PC-3 (cell line): ENCODE data around the gene GNG4. TPM values are rescaled to one million over a fixed set of nuclear protein-coding genes. Genes with fewer than 3 reads are reported as not detected.
A peak's percentile ranks its signal among the peaks of the same experiment; 100 is the strongest.

Experiments used
- ATAC-seq: fragments of 200-7000 bp; cut with Tn5 transposase; 2 replicates; pipeline ENCODE4 v1.9.1; 2020; ENCODE audit warnings: mild to moderate bottlenecking, moderate library complexity
- BruUV-seq: library from RNA; stranded (reverse); fragments of 400-500 nt; replicated peaks from 2 replicates; lab custom pipeline; 2021; lab: Mats Ljungman, UMichigan
- CTCF ChIA-PET: fragments of 300-600 bp; sonication (Branson Sonifier 250); formaldehyde crosslinking; loops from one replicate; lab custom pipeline; 2022; ENCODE audit warnings: antibody characterized with exemption; lab: Charles Lee
- POLR2A ChIA-PET: fragments of 300-600 bp; sonication (Branson Sonifier 250); formaldehyde crosslinking; loops from one replicate; lab custom pipeline; 2022; ENCODE audit warnings: antibody characterized with exemption; ENCODE audit not compliant: unreplicated experiment; lab: Charles Lee
- DNase-seq: peaks from one replicate; pipeline ENCODE4 v3.0.0-alpha.2; 2015
- H2AFZ ChIP-seq: fragments of 300-600 bp; sonication (generic); 2 replicates; pipeline ENCODE4 v1.6.0; 2016; ENCODE audit warnings: antibody characterized with exemption, low read length
- H3F3A ChIP-seq: fragments of 300-600 bp; sonication (generic); one replicate; pipeline ENCODE4 v1.6.0; 2017; ENCODE audit warnings: antibody characterized with exemption, low read length, control low read depth, mild to moderate bottlenecking; ENCODE audit not compliant: unreplicated experiment
- H3K27ac ChIP-seq: fragments of 300-600 bp; sonication (generic); 2 replicates; pipeline ENCODE4 v1.5.1; 2016; ENCODE audit warnings: mild to moderate bottlenecking, low read length
- H3K27me3 ChIP-seq: fragments of 300-600 bp; sonication (generic); 2 replicates; pipeline ENCODE4 v1.6.1; 2016; ENCODE audit warnings: low read length, mixed read lengths
- H3K36me3 ChIP-seq: fragments of 300-600 bp; sonication (generic); 2 replicates; pipeline ENCODE4 v1.6.1; 2016; ENCODE audit warnings: low read depth, mixed run types, low read length, mixed read lengths
- H3K4me1 ChIP-seq: fragments of 300-600 bp; sonication (generic); 2 replicates; pipeline ENCODE4 v1.5.1; 2016; ENCODE audit warnings: low read length; ENCODE audit not compliant: insufficient read depth
- H3K4me2 ChIP-seq: fragments of 300-600 bp; sonication (generic); 2 replicates; pipeline ENCODE4 v1.6.0; 2016; ENCODE audit warnings: low read length
- H3K4me3 ChIP-seq: fragments of 300-600 bp; sonication (generic); 2 replicates; pipeline ENCODE4 v1.5.1; 2016; ENCODE audit warnings: mild to moderate bottlenecking, low read length, mixed read lengths
- H3K79me2 ChIP-seq: fragments of 300-600 bp; sonication (generic); 2 replicates; pipeline ENCODE4 v1.6.1; 2017; ENCODE audit warnings: low read length, mixed read lengths
- H3K9ac ChIP-seq: fragments of 300-600 bp; sonication (generic); 2 replicates; pipeline ENCODE4 v1.6.0; 2016; ENCODE audit warnings: mild to moderate bottlenecking, low read length
- H3K9me2 ChIP-seq: fragments of 300-600 bp; sonication (generic); replicated peaks from 2 replicates; pipeline ENCODE4 v1.6.1; 2016; ENCODE audit warnings: mixed run types, low read length, mixed read lengths
- H3K9me3 ChIP-seq: fragments of 300-600 bp; sonication (generic); 2 replicates; pipeline ENCODE4 v1.6.1; 2016; ENCODE audit warnings: low read length, mixed read lengths
- H4K20me1 ChIP-seq: fragments of 300-600 bp; sonication (generic); 2 replicates; pipeline ENCODE4 v1.6.1; 2016; ENCODE audit warnings: low read length, mixed read lengths
- EZH2 ChIP-seq: fragments of 300-600 bp; sonication (generic); IDR thresholded peaks from one replicate; pipeline ENCODE4 v1.6.1; 2017; ENCODE audit warnings: antibody characterized with exemption, mild to moderate bottlenecking, low read length; ENCODE audit not compliant: unreplicated experiment
- EZH2phosphoT487 ChIP-seq: fragments of 300-600 bp; sonication (generic); IDR thresholded peaks from 2 replicates; pipeline ENCODE4 v1.6.1; 2018; ENCODE audit warnings: mild to moderate bottlenecking, antibody characterized with exemption, low read length, borderline replicate concordance
- intact Hi-C: fragments of 100-400 bp; cut with micrococcal nuclease; formaldehyde crosslinking; loops from 2 replicates; pipeline ENCODE4 v1.9.0; 2023
- total RNA-seq: library from RNA; depleted of rRNA; stranded (reverse); fragments of >200 nt; gene quantifications from 2 replicates; pipeline ENCODE4 v1.2.3, GENCODE V29; 2014
- TF ChIP-seq, protein P1 (sequence below): fragments of 300-600 bp; sonication (generic); conservative IDR thresholded peaks from 2 replicates; pipeline ENCODE4 v1.5.1; 2017; ENCODE audit warnings: antibody characterized with exemption, low read depth, mild to moderate bottlenecking, low read length

The GNG4 gene
- total RNA-seq, 1 experiment from 2014 or later = 0.80 TPM

DNA sequence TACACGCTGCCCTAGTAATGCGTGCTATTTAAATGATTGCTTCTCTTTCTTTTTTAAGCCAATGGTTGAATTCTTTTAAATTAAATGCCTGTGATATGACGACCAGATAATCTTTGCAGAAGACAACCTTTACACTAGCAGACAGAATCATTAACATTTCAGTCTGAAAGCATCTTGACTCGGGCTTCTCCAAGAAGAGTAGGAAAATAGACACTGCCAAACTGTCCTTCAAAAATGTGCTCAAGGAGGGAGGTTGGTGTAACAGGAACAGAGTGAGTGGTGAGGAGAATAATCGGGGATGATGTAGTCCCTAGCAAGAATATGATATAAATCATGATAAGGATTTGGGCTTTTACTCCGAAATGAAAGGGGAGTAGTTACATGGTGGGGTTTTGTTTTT lies 138.8 kb downstream of the GNG4 start:
- ChIA-PET CTCF (no interaction called here), POLR2A (no interaction called here)
- no peaks in the 10 kb centered on the region for H3K27me3 ChIP-seq
- H3K79me2 ChIP-seq = no peaks in the 10 kb centered on the region; the same call in 1 of the 2 replicates
- DNase-seq (no peak), ATAC-seq (no peak)
- intact Hi-C loops = loop anchor here (5.0 kb wide), 1 partner anchor 331 kb away; no protein-coding TSS in a partner anchor
- H3K4me1 ChIP-seq = peaks cover 7% of the 10 kb centered on the region
- TF ChIP-seq, protein P1, sequence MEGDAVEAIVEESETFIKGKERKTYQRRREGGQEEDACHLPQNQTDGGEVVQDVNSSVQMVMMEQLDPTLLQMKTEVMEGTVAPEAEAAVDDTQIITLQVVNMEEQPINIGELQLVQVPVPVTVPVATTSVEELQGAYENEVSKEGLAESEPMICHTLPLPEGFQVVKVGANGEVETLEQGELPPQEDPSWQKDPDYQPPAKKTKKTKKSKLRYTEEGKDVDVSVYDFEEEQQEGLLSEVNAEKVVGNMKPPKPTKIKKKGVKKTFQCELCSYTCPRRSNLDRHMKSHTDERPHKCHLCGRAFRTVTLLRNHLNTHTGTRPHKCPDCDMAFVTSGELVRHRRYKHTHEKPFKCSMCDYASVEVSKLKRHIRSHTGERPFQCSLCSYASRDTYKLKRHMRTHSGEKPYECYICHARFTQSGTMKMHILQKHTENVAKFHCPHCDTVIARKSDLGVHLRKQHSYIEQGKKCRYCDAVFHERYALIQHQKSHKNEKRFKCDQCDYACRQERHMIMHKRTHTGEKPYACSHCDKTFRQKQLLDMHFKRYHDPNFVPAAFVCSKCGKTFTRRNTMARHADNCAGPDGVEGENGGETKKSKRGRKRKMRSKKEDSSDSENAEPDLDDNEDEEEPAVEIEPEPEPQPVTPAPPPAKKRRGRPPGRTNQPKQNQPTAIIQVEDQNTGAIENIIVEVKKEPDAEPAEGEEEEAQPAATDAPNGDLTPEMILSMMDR = no peak
- TF ChIP-seq EZH2 (no peak), EZH2phosphoT487 (no peak)
- no peak overlapping the region for H3K4me2 ChIP-seq
- no peak overlapping the region for H3K4me3 ChIP-seq
- H3K9me3 ChIP-seq = no peaks in the 10 kb centered on the region
- no peaks in the 10 kb centered on the region for H3K9me2 ChIP-seq
- H4K20me1 ChIP-seq = no peaks in the 10 kb centered on the region
- H2AFZ ChIP-seq = no peak overlapping the region
- no peaks in the 10 kb centered on the region for H3K36me3 ChIP-seq
- no peaks in the 10 kb centered on the region for H3F3A ChIP-seq
- H3K27ac ChIP-seq = no peak overlapping the region
- no peak overlapping the region for H3K9ac ChIP-seq
- no TSS peak for BruUV-seq

DNA sequence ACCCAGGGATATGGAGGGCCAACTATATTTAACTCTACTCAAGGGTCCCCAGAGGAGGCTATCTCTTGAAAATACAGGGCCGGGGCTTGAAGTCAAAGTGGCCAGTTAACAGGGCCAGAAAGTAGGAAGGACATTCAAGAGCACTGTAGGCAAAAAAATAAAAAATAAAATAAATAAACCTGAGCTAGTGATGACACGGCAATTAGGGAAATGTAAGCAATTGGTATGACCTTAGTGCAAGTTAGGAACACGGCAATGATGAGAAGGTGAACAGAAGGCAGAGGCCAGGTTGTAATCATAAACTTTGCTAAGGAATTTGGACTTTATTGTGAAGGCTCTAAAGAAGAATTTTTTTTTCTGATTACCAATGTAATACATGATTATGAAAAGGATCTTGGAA lies 142.0 kb downstream of the GNG4 start:
- CTCF ChIA-PET = no interaction called here
- Histone ChIP-seq H4K20me1 (no peaks in the 10 kb centered on the region), H3K79me2 (peaks cover 12% of the 10 kb centered on the region), H3K9me3 (no peaks in the 10 kb centered on the region), H3K27me3 (no peaks in the 10 kb centered on the region), H3K4me2 (no peak overlapping the region), H3K4me3 (no peak overlapping the region), H3K4me1 (peaks cover 8% of the 10 kb centered on the region), H3K9ac (no peak overlapping the region), H3K27ac (no peak overlapping the region), H3K36me3 (no peaks in the 10 kb centered on the region), H3F3A (no peaks in the 10 kb centered on the region), H3K9me2 (no peaks in the 10 kb centered on the region), H2AFZ (no peak overlapping the region)
- BruUV-seq = no TSS peak
- ATAC-seq = no peak
- DNase-seq = no peak
- intact Hi-C loops = no loop called here
- TF ChIP-seq EZH2 (no peak), EZH2phosphoT487 (no peak)
- TF ChIP-seq, protein P1 = no peak
- POLR2A ChIA-PET = no interaction called here

DNA sequence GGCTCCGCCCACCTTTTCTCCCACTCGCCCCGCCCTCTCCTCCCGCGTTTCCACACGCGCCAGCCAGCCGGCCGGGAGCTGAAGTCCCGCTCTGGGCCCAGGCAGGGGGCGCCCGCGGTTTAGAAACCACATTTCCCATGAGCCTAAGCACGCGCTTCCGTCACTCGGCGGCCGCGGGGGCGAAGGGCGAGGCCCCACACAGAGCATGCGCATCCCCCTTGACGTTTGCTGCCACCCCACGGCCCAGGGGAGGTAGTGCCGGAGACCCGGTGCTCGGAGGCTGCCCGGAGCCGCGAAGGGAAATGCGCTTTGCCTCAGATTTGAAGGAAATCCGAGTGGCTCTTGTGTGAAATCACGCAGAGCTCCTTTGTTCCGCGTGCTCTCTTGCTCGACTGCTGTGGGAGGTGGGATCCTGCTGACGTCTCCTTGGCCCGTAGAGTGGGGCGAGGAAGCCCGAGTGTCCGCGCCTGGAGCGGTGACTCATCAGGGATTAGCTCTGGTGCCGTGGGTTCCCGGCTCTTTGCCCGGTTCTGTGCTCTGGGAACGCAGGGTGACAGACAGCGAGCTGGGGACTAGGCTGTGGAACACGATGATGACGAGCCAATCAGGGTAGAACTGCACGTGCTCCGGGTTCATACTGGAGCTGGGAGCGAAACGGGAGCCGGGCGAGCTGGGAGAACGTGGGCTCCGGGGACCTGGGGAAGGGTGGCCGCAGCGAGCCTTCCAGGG lies 144.9 kb downstream of the GNG4 start:
- Histone ChIP-seq H4K20me1 (peaks cover 7% of the 10 kb centered on the region; the same call in 1 of the 2 replicates), H3K79me2 (peaks cover 42% of the 10 kb centered on the region), H3K27me3 (no peaks in the 10 kb centered on the region), H3K9me3 (no peaks in the 10 kb centered on the region), H3K36me3 (no peaks in the 10 kb centered on the region), H3K9ac (peak overlapping the region; percentile 99), H3K27ac (peak overlapping the region; percentile 98), H3K4me2 (peak overlapping the region; percentile 93), H3K4me3 (peak overlapping the region; percentile 98), H3F3A (no peaks in the 10 kb centered on the region), H3K4me1 (peaks cover 20% of the 10 kb centered on the region), H2AFZ (peak overlapping the region; percentile 93), H3K9me2 (no peaks in the 10 kb centered on the region)
- peak; percentile 95 for DNase-seq
- TF ChIP-seq EZH2 (no peak), EZH2phosphoT487 (no peak)
- TF ChIP-seq, protein P1 = peak; percentile 64
- ChIA-PET CTCF (interaction anchor here (0.5 to 1.5 kb wide), 4 partner anchors 37 to 339 kb away, joined by 3 to 8 read pairs (median 4); no protein-coding TSS in a partner anchor), POLR2A (interaction anchor here (0.5 to 0.7 kb wide), 2 partner anchors 42 to 71 kb away, joined by 3 read pairs; no protein-coding TSS in a partner anchor)
- peak; percentile 75 for ATAC-seq
- intact Hi-C loops = loop anchor here (2.0 to 5.0 kb wide), 2 partner anchors 37 to 466 kb away; no protein-coding TSS in a partner anchor
- BruUV-seq = TSS peak; percentile 96
